Fibroblast of lung (primary cell): ENCODE measurements around the gene TF. TPM values are rescaled to one million over a fixed set of nuclear protein-coding genes. Genes with fewer than 3 reads are reported as not detected.

Experiments used
- DNase-seq, 2 donors: peaks; one replicate each; pipeline versions ENCODE4 v3.0.0 to v3.0.0-alpha.2; 2010; ENCODE audit warnings: low read depth in 2 of 2
- H2AFZ ChIP-seq: 2 replicates; pipeline ENCODE4 v1.5.1; 2012; ENCODE audit warnings: low read length, control low read depth, inconsistent platforms
- H3K27ac ChIP-seq: 2 replicates; pipeline ENCODE4 v1.5.1; 2011; ENCODE audit warnings: low read length, control low read depth; ENCODE audit not compliant: insufficient read depth
- H3K27me3 ChIP-seq: 2 replicates; pipeline ENCODE4 v1.5.1; 2011; ENCODE audit warnings: mild to moderate bottlenecking, low read length; ENCODE audit not compliant: control insufficient read depth, insufficient read depth
- H3K36me3 ChIP-seq: 2 replicates; pipeline ENCODE4 v1.5.1; 2011; ENCODE audit warnings: low read length; ENCODE audit not compliant: control insufficient read depth, insufficient read depth
- H3K4me1 ChIP-seq: 2 replicates; pipeline ENCODE4 v1.5.1; 2011; ENCODE audit warnings: low read length; ENCODE audit not compliant: control insufficient read depth, insufficient read depth; ENCODE audit errors: extremely low read depth
- H3K4me2 ChIP-seq: 2 replicates; pipeline ENCODE4 v1.5.1; 2011; ENCODE audit warnings: low read length, control low read depth; ENCODE audit not compliant: insufficient read depth; ENCODE audit errors: extremely low read depth
- H3K4me3 ChIP-seq, 4 experiments: fragments of 200-600 bp in 1 of 4; sonication (generic) in 1 of 4; replicated peaks in 1 of 4; 2 replicates each; pipeline ENCODE4 v1.5.1; 2011 to 2016; ENCODE audit warnings: low read length in 4 of 4, low read depth in 3 of 4, mild to moderate bottlenecking in 3 of 4, control low read depth in 2 of 4, inconsistent platforms in 1 of 4, mixed read lengths in 1 of 4; ENCODE audit not compliant: insufficient read depth in 1 of 4; ENCODE audit errors: control extremely low read depth in 1 of 4
- H3K79me2 ChIP-seq: 2 replicates; pipeline ENCODE4 v1.5.1; 2012; ENCODE audit warnings: mild to moderate bottlenecking, low read length, inconsistent platforms; ENCODE audit not compliant: control insufficient read depth, insufficient read depth
- H3K9ac ChIP-seq: 2 replicates; pipeline ENCODE4 v1.5.1; 2011; ENCODE audit warnings: mild to moderate bottlenecking, low read length, control low read depth; ENCODE audit not compliant: insufficient read depth
- H3K9me3 ChIP-seq: 2 replicates; pipeline ENCODE4 v1.5.1; 2012; ENCODE audit warnings: low read depth, low read length; ENCODE audit not compliant: control insufficient read depth, insufficient read depth
- H4K20me1 ChIP-seq: 2 replicates; pipeline ENCODE4 v1.5.1; 2011; ENCODE audit warnings: low read length; ENCODE audit not compliant: control insufficient read depth, insufficient read depth; ENCODE audit errors: extremely low read depth
- EZH2 ChIP-seq: IDR thresholded peaks from 2 replicates; pipeline ENCODE4 v1.5.1; 2012; ENCODE audit warnings: low read length, control low read depth, mild to moderate bottlenecking; ENCODE audit errors: missing control alignments
- polyA plus RNA-seq, 2 donors: library from polyadenylated mRNA; depleted of rRNA in 1 of 2; stranded (reverse) in 1 of 2; unstranded in 1 of 2; fragments of >200 nt; gene quantifications; 2 replicates each; pipeline ENCODE4 v1.2.1, GENCODE V29; 2011 to 2012; ENCODE audit warnings: missing spikeins in 1 of 2
- total RNA-seq: library from RNA; depleted of rRNA; stranded (reverse); fragments of >200 nt; gene quantifications from 2 replicates; pipeline ENCODE4 v1.2.1, GENCODE V29; 2014
- TF ChIP-seq, protein P1 (sequence below), 2 donors: IDR thresholded peaks in 1 of 2; conservative IDR thresholded peaks in 1 of 2; 1 replicate in 1 of 2; 2 replicates in 1 of 2; pipeline ENCODE4 v1.5.1; 2011 to 2012; ENCODE audit warnings: low read length in 2 of 2, control low read depth in 1 of 2, inconsistent platforms in 1 of 2, low read depth in 1 of 2, mild to moderate bottlenecking in 1 of 2

The TF gene
- total and polyA plus RNA-seq, 2 donors (not counting 1 experiment from before 2014, with no cell fraction given): 0.05 to 0.33 TPM

DNA sequence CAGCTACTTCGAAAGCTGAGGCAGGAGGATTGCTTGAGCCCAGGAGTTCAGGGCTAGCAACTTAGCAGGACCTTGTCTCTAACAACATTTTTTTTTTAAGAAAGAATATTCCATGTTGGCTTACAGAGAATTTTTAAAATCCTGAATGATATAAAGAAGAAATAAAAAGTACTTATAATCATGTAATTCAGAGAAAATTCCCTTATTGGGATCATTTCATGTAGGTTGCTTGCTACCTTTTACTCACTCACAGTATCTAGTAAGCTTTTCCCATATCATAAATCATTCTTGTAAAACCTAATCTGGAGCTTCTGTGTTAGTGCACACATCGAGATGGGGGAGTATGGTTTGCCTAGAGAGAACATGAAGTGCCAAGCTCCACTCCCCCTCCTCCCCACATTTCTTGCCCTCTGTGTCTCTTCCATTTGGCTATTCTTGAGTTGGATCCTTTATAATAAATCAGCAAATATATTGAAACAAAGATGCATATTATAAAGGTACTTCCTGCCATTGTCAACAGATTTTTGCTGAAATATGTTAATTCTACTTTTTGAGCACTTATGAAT lies 13.6 kb downstream of the TF start:
- Histone ChIP-seq H4K20me1 (no peaks in the 10 kb centered on the region), H3K4me2 (no peak overlapping the region), H3K9me3 (no peaks in the 10 kb centered on the region), H3K36me3 (no peaks in the 10 kb centered on the region), H2AFZ (no peak overlapping the region), H3K9ac (no peak overlapping the region), H3K27ac (no peak overlapping the region), H3K27me3 (no peaks in the 10 kb centered on the region), H3K4me1 (no peaks in the 10 kb centered on the region), H3K4me3 (no peak overlapping the region), H3K79me2 (no peaks in the 10 kb centered on the region)
- no peak for DNase-seq
- TF ChIP-seq, protein P1, sequence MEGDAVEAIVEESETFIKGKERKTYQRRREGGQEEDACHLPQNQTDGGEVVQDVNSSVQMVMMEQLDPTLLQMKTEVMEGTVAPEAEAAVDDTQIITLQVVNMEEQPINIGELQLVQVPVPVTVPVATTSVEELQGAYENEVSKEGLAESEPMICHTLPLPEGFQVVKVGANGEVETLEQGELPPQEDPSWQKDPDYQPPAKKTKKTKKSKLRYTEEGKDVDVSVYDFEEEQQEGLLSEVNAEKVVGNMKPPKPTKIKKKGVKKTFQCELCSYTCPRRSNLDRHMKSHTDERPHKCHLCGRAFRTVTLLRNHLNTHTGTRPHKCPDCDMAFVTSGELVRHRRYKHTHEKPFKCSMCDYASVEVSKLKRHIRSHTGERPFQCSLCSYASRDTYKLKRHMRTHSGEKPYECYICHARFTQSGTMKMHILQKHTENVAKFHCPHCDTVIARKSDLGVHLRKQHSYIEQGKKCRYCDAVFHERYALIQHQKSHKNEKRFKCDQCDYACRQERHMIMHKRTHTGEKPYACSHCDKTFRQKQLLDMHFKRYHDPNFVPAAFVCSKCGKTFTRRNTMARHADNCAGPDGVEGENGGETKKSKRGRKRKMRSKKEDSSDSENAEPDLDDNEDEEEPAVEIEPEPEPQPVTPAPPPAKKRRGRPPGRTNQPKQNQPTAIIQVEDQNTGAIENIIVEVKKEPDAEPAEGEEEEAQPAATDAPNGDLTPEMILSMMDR (conservative IDR thresholded peaks at IDR 0.05 in 1 of 2, IDR thresholded peaks at IDR 0.05 in 1 of 2; ENCODE audit: low read depth in 1 of 2, low read length in 2 of 2): no peak
- TF ChIP-seq EZH2: no peak

DNA sequence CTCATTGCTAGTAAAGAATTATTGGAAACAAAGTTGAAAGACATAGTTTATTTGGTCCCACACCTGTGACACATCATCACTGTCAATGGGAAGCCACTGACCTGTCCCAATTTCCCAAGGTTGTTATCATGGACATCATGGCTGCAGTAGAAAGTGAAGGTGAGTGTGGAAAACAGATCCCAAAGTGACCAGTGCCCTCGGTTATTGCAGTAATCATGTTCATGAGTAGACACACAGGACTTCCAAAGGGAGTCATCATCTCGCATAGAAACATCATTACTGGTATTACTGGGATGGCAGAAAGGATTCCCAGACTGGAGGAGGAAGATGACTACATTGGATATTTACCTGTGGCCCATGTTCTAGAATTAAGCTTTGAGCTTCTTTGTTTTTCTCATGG lies 14.7 kb downstream of the TF start:
- DNase-seq: no peak
- TF ChIP-seq, protein P1 (conservative IDR thresholded peaks at IDR 0.05 in 1 of 2, IDR thresholded peaks at IDR 0.05 in 1 of 2; ENCODE audit: low read depth in 1 of 2, low read length in 2 of 2): no peak
- TF ChIP-seq EZH2: no peak

DNA sequence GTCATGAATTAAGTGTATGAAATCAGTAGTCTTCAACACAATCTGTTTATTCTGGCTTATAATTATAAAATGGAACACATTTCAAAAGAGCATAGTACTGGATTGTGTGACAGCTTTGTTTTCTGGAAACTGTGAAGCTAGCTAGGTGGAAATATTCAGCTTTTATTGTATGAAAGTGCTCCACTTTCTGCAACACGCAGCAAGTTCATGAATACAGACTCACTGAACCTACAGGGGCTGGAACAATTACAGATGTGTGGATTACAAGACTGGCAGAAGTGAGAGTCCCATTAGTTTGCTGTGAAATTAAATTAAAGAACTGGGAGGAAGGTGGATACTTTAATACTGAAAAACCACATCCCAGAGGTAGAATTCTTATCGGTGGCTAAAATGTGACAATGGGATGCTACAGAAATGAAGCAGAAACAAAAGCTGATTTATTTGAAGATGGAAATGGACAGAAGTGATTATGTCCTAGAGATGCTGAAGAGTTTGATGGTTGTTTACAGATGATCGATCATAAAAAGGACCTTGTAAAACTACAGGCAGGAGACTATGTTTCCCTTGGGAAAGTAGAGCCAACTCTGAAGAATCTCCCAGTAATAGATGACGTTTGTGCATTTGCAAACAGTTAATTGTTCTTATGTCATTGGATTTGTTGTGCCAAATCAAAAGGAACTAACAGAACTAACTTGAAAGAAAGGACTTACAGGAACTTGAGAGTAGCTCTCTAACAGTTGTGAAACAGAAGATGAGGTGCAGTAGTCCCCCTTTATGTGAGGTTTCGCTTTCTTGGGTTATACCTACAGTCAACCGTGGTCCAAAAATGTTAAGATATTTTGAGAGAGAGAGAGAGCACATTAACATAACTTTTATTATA lies 15.7 kb downstream of the TF start:
- no peaks in the 10 kb centered on the region for H3K36me3 ChIP-seq
- H3K27me3 ChIP-seq: no peaks in the 10 kb centered on the region
- H3K4me3 ChIP-seq: no peak overlapping the region
- no peaks in the 10 kb centered on the region for H4K20me1 ChIP-seq
- no peaks in the 10 kb centered on the region for H3K4me1 ChIP-seq
- TF ChIP-seq, protein P1 (conservative IDR thresholded peaks at IDR 0.05 in 1 of 2, IDR thresholded peaks at IDR 0.05 in 1 of 2; ENCODE audit: low read depth in 1 of 2, low read length in 2 of 2): no peak
- TF ChIP-seq EZH2: no peak
- no peak overlapping the region for H3K9ac ChIP-seq
- H3K79me2 ChIP-seq: no peaks in the 10 kb centered on the region
- no peak overlapping the region for H2AFZ ChIP-seq
- H3K27ac ChIP-seq: no peak overlapping the region
- no peaks in the 10 kb centered on the region for H3K9me3 ChIP-seq
- no peak for DNase-seq
- H3K4me2 ChIP-seq: no peak overlapping the region

More for the DNA sequence above, 14.7 kb downstream of the TF start:
- Histone ChIP-seq H3K4me1 (no peaks in the 10 kb centered on the region), H3K27me3 (no peaks in the 10 kb centered on the region), H4K20me1 (no peaks in the 10 kb centered on the region), H3K27ac (no peak overlapping the region), H2AFZ (no peak overlapping the region), H3K79me2 (no peaks in the 10 kb centered on the region), H3K9me3 (no peaks in the 10 kb centered on the region), H3K36me3 (no peaks in the 10 kb centered on the region), H3K4me2 (no peak overlapping the region), H3K4me3 (no peak overlapping the region), H3K9ac (no peak overlapping the region)
